RWPE2 (cell line): ENCODE measurements around the gene CCNG2.
A peak's percentile ranks its signal among the peaks of the same experiment; 100 is the strongest.

Experiments
- ATAC-seq: fragments of 200-7000 bp; cut with Tn5 transposase; 3 replicates; pipeline ENCODE4 v1.9.1; 2021; ENCODE audit warnings: low read depth
- DNase-seq: peaks from one replicate; pipeline ENCODE4 v3.0.0-alpha.2; 2020; ENCODE audit warnings: low spot score
- H3K27ac ChIP-seq: fragments of 450-650 bp; 2 replicates; pipeline ENCODE4 v1.5.1; 2017; ENCODE audit warnings: mild to moderate bottlenecking; ENCODE audit not compliant: poor library complexity, severe bottlenecking
- H3K27me3 ChIP-seq: fragments of 250-450 bp; sonication (Bioruptor Pico); 2 replicates; pipeline ENCODE4 v1.5.1; 2021; ENCODE audit warnings: mild to moderate bottlenecking, moderate library complexity; ENCODE audit not compliant: insufficient read depth, poor library complexity, severe bottlenecking
- H3K36me3 ChIP-seq: fragments of 250-450 bp; sonication (Bioruptor Pico); 2 replicates; pipeline ENCODE4 v1.5.1; 2020; ENCODE audit warnings: low read depth, mild to moderate bottlenecking, moderate library complexity
- H3K4me1 ChIP-seq: fragments of 250-450 bp; sonication (Bioruptor Pico); 2 replicates; pipeline ENCODE4 v1.5.1; 2021; ENCODE audit warnings: mild to moderate bottlenecking, moderate library complexity; ENCODE audit not compliant: insufficient read depth, poor library complexity, severe bottlenecking
- H3K4me3 ChIP-seq: fragments of 250-450 bp; sonication (Bioruptor Pico); 2 replicates; pipeline ENCODE4 v1.5.1; 2021; ENCODE audit warnings: mild to moderate bottlenecking, moderate library complexity; ENCODE audit not compliant: severe bottlenecking
- H3K9me3 ChIP-seq: fragments of 250-450 bp; sonication (Bioruptor Pico); 2 replicates; pipeline ENCODE4 v1.5.1; 2021; ENCODE audit warnings: mild to moderate bottlenecking, moderate library complexity; ENCODE audit not compliant: severe bottlenecking
- CTCF ChIP-seq: fragments of 450-650 bp; IDR thresholded peaks from one replicate; pipeline ENCODE4 v1.5.1; 2017; ENCODE audit warnings: mild to moderate bottlenecking, moderate library complexity; ENCODE audit not compliant: poor library complexity, severe bottlenecking

The CCNG2 gene

GRCh38 chr4:77187322-77187721, 30.3 kb downstream of the CCNG2 start:
- Histone ChIP-seq H3K27ac (no peak overlapping the region), H3K4me1 (peaks cover 11% of the 10 kb centered on the region), H3K9me3 (no peaks in the 10 kb centered on the region), H3K4me3 (no peak overlapping the region), H3K36me3 (no peaks in the 10 kb centered on the region), H3K27me3 (no peaks in the 10 kb centered on the region)
- ATAC-seq (no peak), DNase-seq (no peak)
- no peak for TF ChIP-seq CTCF

GRCh38 chr4:77188498-77189220, 31.7 kb downstream of the CCNG2 start:
- Histone ChIP-seq H3K27me3 (no peaks in the 10 kb centered on the region), H3K27ac (no peak overlapping the region), H3K4me1 (peaks cover 11% of the 10 kb centered on the region), H3K36me3 (no peaks in the 10 kb centered on the region), H3K4me3 (no peak overlapping the region), H3K9me3 (no peaks in the 10 kb centered on the region)
- DNase-seq (no peak), ATAC-seq (no peak)
- no peak for TF ChIP-seq CTCF

- TF ChIP-seq CTCF, result no peak
- DNase-seq (no peak), ATAC-seq (no peak)
- Histone ChIP-seq H3K36me3 (no peaks in the 10 kb centered on the region), H3K4me1 (peaks cover 11% of the 10 kb centered on the region), H3K27me3 (no peaks in the 10 kb centered on the region), H3K4me3 (no peak overlapping the region), H3K9me3 (no peaks in the 10 kb centered on the region), H3K27ac (no peak overlapping the region)
Measured at GRCh38 chr4:77189412-77189811, 32.4 kb downstream of the CCNG2 start.

GRCh38 chr4:77190053-77190452, 33.0 kb downstream of the CCNG2 start:
- no peak overlapping the region for H3K4me3 ChIP-seq
- H3K4me1 ChIP-seq, result peaks cover 11% of the 10 kb centered on the region
- H3K27me3 ChIP-seq, result no peaks in the 10 kb centered on the region
- TF ChIP-seq CTCF, result peak; percentile 25
- no peaks in the 10 kb centered on the region for H3K36me3 ChIP-seq
- peak; percentile 98 for ATAC-seq
- no peak for DNase-seq
- no peak overlapping the region for H3K27ac ChIP-seq
- no peaks in the 10 kb centered on the region for H3K9me3 ChIP-seq

GRCh38 chr4:77193046-77193445, 36.0 kb downstream of the CCNG2 start:
- Histone ChIP-seq H3K9me3 (no peaks in the 10 kb centered on the region), H3K27ac (no peak overlapping the region), H3K4me1 (peaks cover 11% of the 10 kb centered on the region), H3K4me3 (no peak overlapping the region), H3K27me3 (no peaks in the 10 kb centered on the region), H3K36me3 (no peaks in the 10 kb centered on the region)
- no peak for TF ChIP-seq CTCF
- no peak for DNase-seq
- ATAC-seq, result no peak
